NCI-H510A (cell line): ENCODE data around the gene SP8.

Source experiments
- DNase-seq: peaks from one replicate; lab custom pipeline; 2025; lab: John Stamatoyannopoulos, UW

Gene SP8

GRCh38 chr7:20794676-20795075, 8.0 kb upstream of the SP8 start:
- DNase-seq: no peak

- DNase-seq: no peak
Measured at GRCh38 chr7:20793694-20794394, 7.2 kb upstream of the SP8 start.

GRCh38 chr7:20793248-20793647, 6.6 kb upstream of the SP8 start:
- no peak for DNase-seq

- no peak for DNase-seq
Measured at GRCh38 chr7:20791538-20792434, 5.1 kb upstream of the SP8 start.

- no peak for DNase-seq
Measured at GRCh38 chr7:20790375-20790774, 3.7 kb upstream of the SP8 start.

GRCh38 chr7:20788420-20788990, 1.8 kb upstream of the SP8 start:
- DNase-seq: no peak

- DNase-seq: no peak
Measured at GRCh38 chr7:20787660-20788419, 1.2 kb upstream of the SP8 start.

GRCh38 chr7:20786421-20786778, 286 bp downstream of the SP8 start:
- DNase-seq: peak; percentile 3

- DNase-seq: no peak
Measured at GRCh38 chr7:20786049-20786412, 655 bp downstream of the SP8 start.

- peak; percentile 21 for DNase-seq
Measured at GRCh38 chr7:20785157-20786048, 1.3 kb downstream of the SP8 start.

- peak; percentile 26 for DNase-seq
Measured at GRCh38 chr7:20784388-20785156, 2.1 kb downstream of the SP8 start.

GRCh38 chr7:20783700-20784387, 2.8 kb downstream of the SP8 start:
- DNase-seq: no peak

- DNase-seq: no peak
Measured at GRCh38 chr7:20783125-20783699, 3.5 kb downstream of the SP8 start.

GRCh38 chr7:20779041-20779440, 7.6 kb downstream of the SP8 start:
- no peak for DNase-seq

GRCh38 chr7:20778063-20778721, 8.5 kb downstream of the SP8 start:
- peak; percentile 33 for DNase-seq

GRCh38 chr7:20777377-20778062, 9.2 kb downstream of the SP8 start:
- DNase-seq: peak; percentile 23

- DNase-seq: no peak
Measured at GRCh38 chr7:20776942-20777341, 9.7 kb downstream of the SP8 start.

GRCh38 chr7:20776214-20776911, 10.3 kb downstream of the SP8 start:
- DNase-seq: no peak
